OCI-LY3 (cell line): Measurements from ENCODE around the gene ACAD9.
"Not testable (repeated sequence)": the region's sequence is repeated elsewhere in the genome, so short reads cannot be mapped to it uniquely, and the experiment has no call there.

Source experiments
- H2AFZ ChIP-seq: fragments of 200-600, 300-600 bp; shearing (Covaris generic); 2 replicates; pipeline ENCODE4 v1.6.0; 2014; ENCODE audit warnings: antibody characterized with exemption, low read depth, low read length
- H3K27ac ChIP-seq: fragments of 200-600, 300-600 bp; sonication (generic); 2 replicates; pipeline ENCODE4 v1.5.1; 2014; ENCODE audit warnings: mild to moderate bottlenecking, low read length, moderate library complexity, mixed read lengths
- H3K27me3 ChIP-seq: fragments of 200-600, 300-600 bp; sonication (generic); 2 replicates; pipeline ENCODE4 v1.6.1; 2014; ENCODE audit warnings: low read depth, low read length, mixed read lengths
- H3K36me3 ChIP-seq: fragments of 200-600, 300-600 bp; sonication (generic); replicated peaks from 2 replicates; pipeline ENCODE3; 2014; ENCODE audit warnings: low read depth, low read length, mixed read lengths
- H3K4me1 ChIP-seq: fragments of 300-600, 200-600 bp; sonication (generic); 2 replicates; pipeline ENCODE4 v1.6.1; 2014; ENCODE audit warnings: low read length, mixed read lengths
- H3K4me2 ChIP-seq: fragments of 200-600, 300-600 bp; sonication (generic); 2 replicates; pipeline ENCODE4 v1.6.1; 2014; ENCODE audit warnings: low read length, mixed read lengths
- H3K4me3 ChIP-seq: fragments of 300-600, 200-600 bp; sonication (generic); 2 replicates; pipeline ENCODE4 v1.5.1; 2014; ENCODE audit warnings: antibody characterized with exemption, mild to moderate bottlenecking, low read length, moderate library complexity
- H3K79me2 ChIP-seq: fragments of 300-600, 200-600 bp; shearing (Covaris generic); 2 replicates; pipeline ENCODE4 v1.6.1; 2014; ENCODE audit warnings: mild to moderate bottlenecking, low read length, mixed read lengths
- H3K9ac ChIP-seq: fragments of 300-600, 200-600 bp; shearing (Covaris generic); 2 replicates; pipeline ENCODE4 v1.6.0; 2014; ENCODE audit warnings: mild to moderate bottlenecking, low read length, moderate library complexity
- H3K9me3 ChIP-seq: fragments of 200-600, 300-600 bp; shearing (Covaris generic); 2 replicates; pipeline ENCODE4 v1.6.1; 2014; ENCODE audit warnings: low read length, mixed read lengths; ENCODE audit not compliant: insufficient read depth
- H4K20me1 ChIP-seq: fragments of 200-600, 300-600 bp; sonication (generic); 2 replicates; pipeline ENCODE4 v1.6.1; 2016; ENCODE audit warnings: low read length, mixed read lengths; ENCODE audit not compliant: insufficient read depth
- EZH2phosphoT487 ChIP-seq: fragments of 200-600 bp; shearing (Covaris generic); IDR thresholded peaks from 2 replicates; pipeline ENCODE4 v1.6.1; 2018; ENCODE audit warnings: antibody characterized with exemption, mixed run types, low read depth
- TF ChIP-seq, protein P1 (sequence below): fragments of 200-600, 300-600 bp; sonication (generic); IDR thresholded peaks from 2 replicates; pipeline ENCODE4 v1.5.1; 2014; ENCODE audit warnings: antibody characterized with exemption, low read length, low read depth

Gene ACAD9

DNA sequence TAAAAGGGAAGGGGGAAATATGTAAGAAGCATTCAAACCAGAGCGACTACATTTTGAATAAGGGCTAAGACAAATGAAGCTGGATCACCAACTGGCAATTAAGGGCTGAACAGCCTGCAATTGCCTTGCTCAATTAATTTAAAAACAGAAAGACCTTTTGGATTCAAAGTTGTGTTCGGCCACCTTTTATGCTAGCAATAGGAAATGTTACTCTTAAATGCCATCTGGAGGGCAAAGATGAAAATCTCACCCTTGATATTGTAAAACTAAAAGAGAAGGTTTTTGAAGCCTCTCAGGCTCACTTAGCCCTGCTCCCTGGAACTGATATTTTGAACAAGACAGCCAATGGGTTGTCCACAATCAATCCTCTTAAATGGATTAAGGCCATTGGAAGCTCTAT lies 44.2 kb downstream of the ACAD9 start:
- no peak overlapping the region for H3K4me2 ChIP-seq
- H4K20me1 ChIP-seq: no peaks in the 10 kb centered on the region
- H3K9me3 ChIP-seq: peaks cover 19% of the 10 kb centered on the region; the same call in 1 of the 2 replicates
- no peaks in the 10 kb centered on the region for H3K4me1 ChIP-seq
- H3K27me3 ChIP-seq: no peaks in the 10 kb centered on the region
- H2AFZ ChIP-seq: no peak overlapping the region
- TF ChIP-seq, protein P1, sequence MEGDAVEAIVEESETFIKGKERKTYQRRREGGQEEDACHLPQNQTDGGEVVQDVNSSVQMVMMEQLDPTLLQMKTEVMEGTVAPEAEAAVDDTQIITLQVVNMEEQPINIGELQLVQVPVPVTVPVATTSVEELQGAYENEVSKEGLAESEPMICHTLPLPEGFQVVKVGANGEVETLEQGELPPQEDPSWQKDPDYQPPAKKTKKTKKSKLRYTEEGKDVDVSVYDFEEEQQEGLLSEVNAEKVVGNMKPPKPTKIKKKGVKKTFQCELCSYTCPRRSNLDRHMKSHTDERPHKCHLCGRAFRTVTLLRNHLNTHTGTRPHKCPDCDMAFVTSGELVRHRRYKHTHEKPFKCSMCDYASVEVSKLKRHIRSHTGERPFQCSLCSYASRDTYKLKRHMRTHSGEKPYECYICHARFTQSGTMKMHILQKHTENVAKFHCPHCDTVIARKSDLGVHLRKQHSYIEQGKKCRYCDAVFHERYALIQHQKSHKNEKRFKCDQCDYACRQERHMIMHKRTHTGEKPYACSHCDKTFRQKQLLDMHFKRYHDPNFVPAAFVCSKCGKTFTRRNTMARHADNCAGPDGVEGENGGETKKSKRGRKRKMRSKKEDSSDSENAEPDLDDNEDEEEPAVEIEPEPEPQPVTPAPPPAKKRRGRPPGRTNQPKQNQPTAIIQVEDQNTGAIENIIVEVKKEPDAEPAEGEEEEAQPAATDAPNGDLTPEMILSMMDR: no peak
- no peak for TF ChIP-seq EZH2phosphoT487
- no peak overlapping the region for H3K9ac ChIP-seq
- peaks cover 23% of the 10 kb centered on the region for H3K36me3 ChIP-seq
- no peak overlapping the region for H3K4me3 ChIP-seq
- H3K27ac ChIP-seq: no peak overlapping the region
- no peaks in the 10 kb centered on the region for H3K79me2 ChIP-seq

DNA sequence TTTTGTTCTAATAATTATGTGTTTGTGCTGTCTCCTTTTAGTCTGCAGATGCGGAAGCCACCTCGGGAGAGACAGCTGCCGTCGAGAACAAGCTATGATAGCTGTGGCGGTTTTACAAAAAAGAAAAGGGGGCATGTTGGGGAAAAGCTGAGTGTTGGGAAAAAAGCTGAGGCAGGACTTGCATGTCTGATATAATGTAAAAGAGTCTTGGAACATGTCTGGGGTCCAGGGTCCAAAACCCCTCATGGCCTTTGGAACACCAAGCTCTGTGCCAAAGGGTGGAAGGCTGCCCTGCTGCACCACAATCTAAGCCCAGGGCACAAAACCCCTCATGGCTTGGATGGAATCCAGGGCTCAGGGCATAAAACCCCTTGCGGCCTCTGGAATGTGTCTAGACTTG lies 44.6 kb downstream of the ACAD9 start:
- not testable (repeated sequence) for H2AFZ ChIP-seq, H3K9ac ChIP-seq, H4K20me1 ChIP-seq, H3K27me3 ChIP-seq, H3K4me1 ChIP-seq, H3K4me3 ChIP-seq, H3K27ac ChIP-seq, H3K4me2 ChIP-seq, H3K79me2 ChIP-seq
- H3K9me3 ChIP-seq: peaks cover 21% of the 10 kb centered on the region; the same call in 1 of the 2 replicates
- peaks cover 20% of the 10 kb centered on the region for H3K36me3 ChIP-seq

DNA sequence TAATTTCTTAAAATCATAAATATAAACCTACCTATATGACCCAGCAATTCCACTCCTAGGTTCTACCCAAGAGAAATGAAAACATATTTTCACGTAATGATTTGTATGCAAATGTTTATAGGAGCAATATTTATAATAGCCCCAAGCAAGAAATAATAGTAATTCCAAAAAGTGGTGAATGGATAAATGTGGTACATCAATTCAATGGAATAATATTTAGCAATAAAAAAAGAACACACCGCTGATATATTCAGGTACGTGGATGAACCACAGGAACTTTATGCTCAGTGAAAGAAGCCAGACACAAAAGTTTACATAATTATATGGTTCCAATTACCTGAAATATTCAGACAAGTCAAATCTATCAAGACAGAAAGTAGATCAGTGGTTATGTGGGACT lies 49.9 kb downstream of the ACAD9 start:
- Histone ChIP-seq H3K27me3 (no peaks in the 10 kb centered on the region; the same call in 1 of the 2 replicates), H2AFZ (no peak overlapping the region), H3K79me2 (no peaks in the 10 kb centered on the region), H3K4me3 (no peak overlapping the region), H3K9me3 (peaks cover 17% of the 10 kb centered on the region; the same call in 1 of the 2 replicates), H4K20me1 (no peaks in the 10 kb centered on the region), H3K9ac (no peak overlapping the region), H3K4me1 (no peaks in the 10 kb centered on the region), H3K4me2 (no peak overlapping the region), H3K36me3 (no peaks in the 10 kb centered on the region), H3K27ac (no peak overlapping the region)
- TF ChIP-seq, protein P1: no peak
- TF ChIP-seq EZH2phosphoT487: no peak

DNA sequence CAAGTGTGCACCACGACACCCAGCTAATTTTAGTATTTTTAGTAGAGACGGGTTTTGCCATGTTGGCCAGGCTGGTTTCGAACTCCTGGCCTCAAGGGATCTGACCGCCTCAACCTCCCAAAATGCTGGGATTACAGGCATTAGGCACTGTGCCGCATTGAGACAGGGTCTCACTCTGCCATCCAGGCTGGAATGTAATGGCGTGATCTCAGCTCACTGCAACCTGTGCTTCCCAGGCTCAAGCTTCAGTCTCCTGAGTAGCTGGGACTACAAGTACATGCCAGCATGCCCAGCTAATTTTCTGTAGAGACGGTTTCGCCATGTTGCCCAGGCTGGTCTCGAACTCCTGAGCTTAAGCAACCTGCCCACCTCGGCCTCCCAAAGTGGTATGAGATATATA lies 51.6 kb downstream of the ACAD9 start:
- Histone ChIP-seq H2AFZ (no peak overlapping the region), H4K20me1 (no peaks in the 10 kb centered on the region), H3K4me3 (no peak overlapping the region)

More for the DNA sequence above, 51.6 kb downstream of the ACAD9 start:
- Histone ChIP-seq H3K9ac (no peak overlapping the region), H3K4me1 (no peaks in the 10 kb centered on the region), H3K9me3 (peaks cover 7% of the 10 kb centered on the region; the same call in 1 of the 2 replicates), H3K27me3 (no peaks in the 10 kb centered on the region; the same call in 1 of the 2 replicates), H3K4me2 (no peak overlapping the region), H3K36me3 (no peaks in the 10 kb centered on the region), H3K27ac (no peak overlapping the region), H3K79me2 (no peaks in the 10 kb centered on the region)
- TF ChIP-seq, protein P1: no peak
- no peak for TF ChIP-seq EZH2phosphoT487
